Stimulated activated CD4-positive, alpha-beta T cell treated with anti-CD3 and anti-CD28 coated beads, TNF-alpha, amount 100 ng/mL, for 48 hours (primary cell): ENCODE measurements around the gene DSG2.
"Not testable (repeated sequence)": the region's sequence is repeated elsewhere in the genome, so short reads cannot be mapped to it uniquely, and the experiment has no call there.

Source experiments
- DNase-seq, 3 donors: peaks; one replicate each; pipeline ENCODE4 v3.0.0-alpha.2; 2020; ENCODE audit warnings: low read depth in 3 of 3

Gene DSG2

DNA sequence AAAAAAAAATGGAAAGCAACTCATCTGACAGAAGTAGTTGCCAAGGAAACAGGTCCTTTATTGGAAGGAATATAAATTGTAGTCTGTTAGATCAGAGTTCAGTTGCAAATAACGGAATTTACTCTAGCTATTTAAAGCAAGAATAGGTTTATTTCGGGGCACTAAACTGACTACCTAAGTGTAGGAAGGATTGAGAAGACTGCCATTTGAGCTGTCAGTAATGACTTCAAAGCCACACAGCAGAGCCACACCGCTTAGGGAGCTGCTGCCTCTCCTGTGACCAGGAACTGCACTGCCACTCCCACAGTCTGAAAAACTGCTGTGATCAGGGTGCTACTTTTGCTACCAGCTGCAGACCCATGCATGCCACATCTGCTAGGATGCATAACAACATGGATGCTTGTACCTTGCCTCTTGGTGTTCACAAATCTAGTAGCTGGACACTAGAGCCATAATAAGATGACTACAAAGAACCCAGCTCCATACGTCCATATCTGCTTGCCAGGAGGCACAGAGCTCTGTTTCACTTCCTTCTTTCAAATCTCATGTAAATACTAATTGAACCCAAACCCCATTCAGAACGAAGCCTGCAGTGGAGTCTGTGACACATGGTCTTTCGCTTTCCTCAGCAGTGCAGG, 2.2 kb downstream of the DSG2 start:
- no peak for DNase-seq

DNA sequence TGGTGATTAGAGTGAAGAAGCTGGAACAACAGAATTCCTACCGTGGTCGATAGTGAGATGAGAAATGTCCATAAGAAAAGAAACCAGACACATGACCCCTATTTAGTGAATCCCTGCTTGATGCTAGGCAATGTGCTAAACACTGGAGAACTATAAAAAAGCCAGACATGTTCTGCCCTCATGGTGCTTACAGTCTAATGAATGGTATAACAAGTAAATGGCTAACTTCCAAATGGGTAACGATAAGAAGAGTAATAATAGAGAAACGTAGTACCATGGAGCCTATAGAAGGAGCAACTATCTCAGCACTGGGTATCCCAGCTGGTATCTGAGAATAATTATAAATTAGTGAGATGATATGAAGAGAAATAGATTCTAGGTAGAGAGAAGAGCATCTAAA, 5.0 kb downstream of the DSG2 start:
- no peak for DNase-seq

DNA sequence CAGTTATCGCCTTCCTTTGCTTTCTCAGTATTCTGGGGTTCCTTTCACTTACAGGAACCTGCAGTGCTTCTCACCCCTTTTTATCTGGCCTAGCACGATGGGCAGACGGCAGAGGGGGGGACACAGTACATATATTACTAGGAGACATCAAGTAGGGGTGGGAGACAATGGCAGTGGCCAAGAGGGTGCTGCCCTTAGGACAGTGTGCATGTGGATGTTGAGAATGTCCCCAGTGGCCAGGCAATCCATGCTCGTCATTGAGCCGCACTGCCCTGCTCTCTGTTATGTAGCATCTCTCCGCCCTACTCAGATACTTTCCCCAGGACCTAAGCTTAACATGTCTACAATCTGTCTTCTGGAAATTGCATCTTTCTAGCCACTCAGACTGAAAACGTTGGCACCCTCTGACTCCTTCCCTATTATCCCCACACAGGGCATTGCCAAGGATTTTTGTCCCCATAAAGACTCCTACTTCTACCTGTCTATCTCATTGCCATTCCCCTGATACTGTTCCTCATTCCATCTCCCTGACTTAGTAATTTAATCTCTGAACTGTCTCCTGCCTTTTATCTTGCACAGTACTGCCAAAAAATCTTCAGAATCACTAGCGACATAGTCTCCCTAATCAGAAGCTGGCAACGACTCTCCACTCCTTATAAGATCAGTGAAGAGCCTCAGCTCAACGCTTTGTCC, 6.6 kb downstream of the DSG2 start:
- DNase-seq, result no peak

DNA sequence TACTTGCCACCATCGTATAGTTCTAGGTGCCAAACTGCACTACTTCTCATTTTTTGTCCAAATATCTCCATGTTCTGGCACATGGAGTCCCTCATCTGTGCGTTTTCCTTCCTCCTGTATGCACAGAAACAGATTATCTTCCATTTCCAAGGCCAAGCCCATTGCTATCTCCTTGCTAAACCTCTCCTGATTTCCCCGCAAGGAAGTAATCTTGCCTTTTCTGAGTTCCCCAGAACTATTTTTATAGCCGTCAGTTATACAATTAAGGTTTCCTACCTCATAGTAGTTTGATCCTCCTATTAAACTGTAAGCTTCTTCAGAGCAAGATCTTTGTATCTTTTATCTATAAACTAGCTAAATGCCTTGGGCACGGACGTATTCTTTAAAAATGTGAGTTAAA, 7.2 kb downstream of the DSG2 start:
- no peak for DNase-seq

DNA sequence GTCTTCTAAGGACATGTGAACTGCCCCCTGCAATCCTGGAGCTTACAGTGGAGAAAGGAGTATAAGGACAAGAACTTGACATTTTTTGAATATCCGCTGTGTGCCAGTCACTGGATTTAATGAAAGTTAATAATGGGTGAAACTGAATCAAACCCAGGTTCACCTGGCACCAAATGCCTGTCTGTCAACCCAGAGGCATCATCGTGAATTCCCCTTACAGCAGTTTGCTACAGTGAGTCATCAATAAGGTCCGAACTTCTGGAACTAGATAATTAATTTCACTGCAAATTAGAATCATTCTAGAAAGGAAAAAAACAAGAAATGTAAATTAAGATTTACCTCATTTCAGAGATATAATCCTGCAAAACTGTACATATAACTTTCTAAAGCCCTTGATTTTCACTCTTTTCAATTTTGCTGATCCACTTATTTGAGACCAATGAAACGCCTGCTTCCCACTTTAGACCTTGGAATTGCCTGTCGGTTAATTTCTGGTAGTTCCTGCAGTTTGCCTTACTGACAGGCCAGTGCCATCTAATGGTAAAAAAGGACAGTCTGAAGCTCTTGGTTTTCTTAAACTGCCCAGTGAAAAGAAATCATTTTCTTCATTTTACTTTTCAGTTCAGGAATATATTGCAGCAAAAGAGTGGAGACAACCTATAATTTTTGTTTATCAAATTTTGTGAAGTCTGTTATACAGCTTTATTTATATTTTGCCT, 8.2 kb downstream of the DSG2 start:
- no peak for DNase-seq

DNA sequence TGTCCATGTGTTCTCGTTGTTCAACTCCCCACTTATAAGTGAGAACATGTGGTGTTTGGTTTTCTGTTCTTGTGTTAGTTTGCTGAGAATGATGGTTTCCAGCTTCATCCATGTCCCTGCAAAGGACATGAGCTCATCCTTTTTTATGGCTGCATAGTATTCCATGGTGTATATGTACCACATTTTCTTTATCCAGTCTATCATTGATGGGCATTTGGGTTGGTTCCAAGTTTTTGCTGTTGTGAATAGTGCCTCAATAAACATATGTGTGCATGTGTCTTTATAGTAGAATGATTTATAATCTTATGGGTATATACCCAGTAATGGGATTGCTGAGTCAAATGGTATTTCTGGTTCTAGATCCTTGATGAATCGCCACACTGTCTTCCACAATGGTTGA, 9.1 kb downstream of the DSG2 start:
- not testable (repeated sequence) for DNase-seq

DNA sequence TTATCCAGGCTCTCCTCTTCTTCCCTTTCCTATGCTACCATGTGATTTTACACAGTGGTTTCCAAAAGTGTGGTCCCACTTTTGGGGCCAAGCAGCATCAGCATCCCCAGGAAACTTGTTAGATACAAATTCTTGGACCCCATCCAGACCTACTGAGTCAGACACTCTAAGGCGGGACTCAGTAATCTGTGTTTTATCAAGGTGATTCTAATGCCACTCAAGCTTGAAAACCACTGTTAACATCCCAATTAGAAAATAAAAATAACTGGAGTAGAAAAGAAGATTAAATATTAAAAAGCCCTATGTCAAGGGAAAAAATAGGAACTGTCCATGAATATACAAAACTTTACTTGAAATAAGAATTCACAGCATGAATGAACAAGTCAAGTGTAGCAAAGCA, 10.8 kb downstream of the DSG2 start:
- DNase-seq, result no peak

DNA sequence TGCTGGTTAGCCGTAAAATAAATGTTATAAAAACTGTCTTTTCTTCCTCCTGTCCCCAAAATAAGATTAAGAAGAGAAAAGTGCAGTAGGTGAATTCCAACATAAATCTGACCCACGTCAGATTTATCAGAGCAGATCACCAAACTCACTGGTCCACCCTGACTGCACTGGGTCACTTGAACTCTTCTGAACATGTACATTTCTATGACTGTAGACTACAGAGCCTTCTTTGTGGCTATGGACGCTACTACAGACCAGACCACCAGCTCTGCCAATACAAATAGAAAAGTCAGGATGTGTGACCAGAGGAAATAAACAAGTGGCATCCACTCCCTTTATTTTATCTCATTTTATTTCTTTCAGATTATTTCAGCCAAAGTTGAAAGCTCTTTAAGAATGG, 11.6 kb downstream of the DSG2 start:
- no peak for DNase-seq

DNA sequence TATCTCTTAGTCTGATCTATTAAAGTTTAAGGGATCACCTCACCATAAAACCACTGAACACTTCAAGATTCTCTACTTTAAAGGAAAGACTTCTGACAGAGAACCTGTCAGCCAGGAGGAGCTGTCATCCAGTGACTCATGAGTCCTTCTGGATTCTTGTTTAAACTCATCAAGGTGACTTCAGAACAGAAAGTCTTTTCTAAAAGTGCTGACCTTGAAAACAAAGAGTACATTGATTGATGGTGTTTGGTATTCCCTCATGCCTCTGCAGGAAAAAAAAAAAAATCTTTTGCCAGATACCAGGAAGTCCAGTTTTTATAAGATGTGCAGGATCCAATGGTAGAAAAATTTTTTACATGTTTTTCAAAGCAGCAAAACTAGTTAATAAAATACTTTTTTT, 12.3 kb downstream of the DSG2 start:
- no peak for DNase-seq

DNA sequence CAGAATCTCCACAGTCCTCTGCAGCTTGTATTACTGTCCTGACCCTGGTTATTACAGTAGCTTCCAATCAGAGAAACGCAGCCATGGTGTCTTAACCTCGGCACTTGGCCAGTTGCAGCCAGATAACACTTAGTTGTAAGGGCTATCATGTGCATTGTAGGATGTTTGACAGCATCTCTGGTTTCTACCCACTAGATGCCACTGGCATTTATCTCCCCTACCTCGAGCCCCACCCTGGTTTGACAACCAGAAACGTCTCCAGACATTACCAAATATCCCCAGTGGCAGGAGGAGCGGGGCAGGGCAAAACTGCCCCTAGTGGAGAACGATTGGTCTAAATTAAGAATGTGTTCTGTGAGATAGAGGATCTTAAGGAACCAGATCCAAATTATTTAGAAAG, 13.1 kb downstream of the DSG2 start:
- no peak for DNase-seq

DNA sequence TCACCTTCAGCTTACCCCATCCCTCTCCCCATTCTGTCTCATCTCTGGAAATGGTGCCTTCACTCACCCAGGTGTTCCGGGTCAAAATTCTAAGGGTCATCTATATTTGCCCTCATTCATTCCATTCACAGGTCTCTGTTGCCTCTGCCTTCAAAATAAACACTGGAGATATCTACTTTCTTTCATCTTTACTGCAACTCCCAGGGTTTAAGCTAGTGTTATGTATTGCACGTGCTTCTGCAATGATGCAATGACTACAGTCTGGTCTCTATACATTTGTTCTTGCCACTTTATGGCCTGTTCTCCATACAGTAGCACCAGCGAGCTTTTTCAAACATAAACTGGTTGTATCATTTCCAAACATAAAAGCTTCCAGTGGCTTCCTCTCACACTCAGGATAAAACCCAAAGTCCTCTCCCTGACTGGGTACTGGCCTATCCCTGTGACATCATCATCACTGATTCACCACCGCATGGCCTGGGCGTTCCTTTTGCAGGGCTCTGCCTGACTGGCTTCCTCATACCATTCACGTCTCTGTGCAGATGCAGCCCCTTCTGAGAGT, 14.3 kb downstream of the DSG2 start:
- no peak for DNase-seq

DNA sequence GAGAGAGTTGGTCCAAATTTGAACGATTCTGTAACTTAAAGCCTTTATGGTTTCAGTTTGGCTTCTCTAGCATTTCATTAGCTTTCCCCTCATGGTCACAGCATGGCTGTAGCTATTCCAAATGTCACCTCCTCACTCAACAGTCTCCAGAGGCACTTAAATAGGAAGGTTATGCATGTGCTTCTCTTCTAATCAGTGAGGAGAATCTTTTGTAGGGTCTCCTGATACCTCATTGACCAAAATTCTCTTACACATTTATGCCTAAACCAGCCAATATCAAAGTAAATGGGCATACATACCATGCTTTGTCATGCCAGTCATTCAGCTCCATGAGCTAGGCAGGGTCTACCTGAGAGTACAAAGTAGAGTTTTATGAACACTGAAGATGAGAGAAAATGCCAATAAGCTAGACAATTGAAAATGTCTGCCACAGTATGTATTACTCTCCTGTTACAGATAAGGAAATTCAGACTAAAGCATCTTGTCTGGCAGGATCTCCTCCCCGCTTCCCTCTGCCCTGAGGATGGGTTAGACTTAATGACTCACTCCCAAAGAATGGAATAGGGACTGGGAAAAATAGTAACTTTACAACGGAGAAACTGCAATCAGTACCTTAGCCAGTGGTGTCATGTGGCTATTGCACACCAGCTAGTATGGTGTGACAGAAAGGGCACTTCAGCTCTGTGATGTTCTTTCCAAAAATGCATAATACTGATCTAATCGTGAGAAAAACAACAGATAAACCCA, 15.4 kb downstream of the DSG2 start:
- DNase-seq, result no peak

DNA sequence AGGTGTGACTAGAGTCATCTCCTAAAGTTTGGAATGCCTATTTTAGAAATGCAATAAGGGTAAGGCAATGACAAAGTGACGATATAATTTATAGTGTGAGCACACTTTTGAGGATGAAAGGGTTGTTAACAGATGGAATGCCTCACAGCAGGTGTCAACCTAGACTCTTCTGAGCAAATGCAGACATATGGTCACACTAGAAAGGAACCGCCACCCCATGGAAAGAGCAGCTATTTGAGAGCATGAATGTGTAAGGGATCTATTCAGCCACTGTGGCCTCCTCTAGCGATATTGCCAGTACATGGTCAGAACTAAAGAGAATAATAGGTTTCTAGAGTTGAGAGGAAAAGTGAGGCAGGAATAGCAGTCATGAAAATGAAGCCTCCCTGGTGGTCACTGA, 18.5 kb downstream of the DSG2 start:
- DNase-seq, result no peak

DNA sequence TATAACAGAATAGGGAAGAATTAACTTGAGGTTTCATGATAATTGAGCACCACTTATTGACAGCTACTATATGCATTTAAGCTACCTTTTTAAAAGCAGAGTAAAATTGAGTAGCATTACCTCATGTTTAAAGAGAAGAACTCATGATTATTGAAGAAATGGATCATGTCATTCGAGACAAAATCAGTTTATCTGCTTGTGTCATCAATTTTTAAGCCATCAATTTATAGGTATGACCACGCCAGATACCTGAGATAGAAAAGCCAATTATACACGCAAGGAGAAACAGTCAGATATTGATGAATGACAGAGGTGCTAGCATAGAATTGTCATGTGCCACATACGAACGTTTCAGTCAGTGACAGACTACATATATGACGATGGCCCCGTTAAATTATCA, 28.4 kb downstream of the DSG2 start:
- DNase-seq, result no peak

DNA sequence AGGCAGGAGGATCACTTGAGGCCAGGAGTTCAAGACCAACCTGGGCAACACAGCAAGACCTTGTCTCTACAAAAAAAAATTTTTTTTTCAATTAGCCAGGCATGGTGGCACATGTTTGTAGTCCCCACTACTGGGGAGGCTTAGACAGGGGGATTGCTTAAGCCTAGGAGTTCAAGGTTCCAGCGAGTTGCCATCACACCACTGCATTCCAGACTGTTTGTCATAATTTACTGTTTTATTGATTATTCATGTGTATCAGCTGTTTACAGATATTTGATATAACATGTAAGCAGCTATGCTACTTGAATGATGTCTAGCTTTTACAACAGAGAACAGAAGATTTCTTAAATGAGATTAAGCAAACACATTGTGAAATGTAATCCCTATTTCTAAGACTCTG, 35.3 kb downstream of the DSG2 start:
- no peak for DNase-seq

DNA sequence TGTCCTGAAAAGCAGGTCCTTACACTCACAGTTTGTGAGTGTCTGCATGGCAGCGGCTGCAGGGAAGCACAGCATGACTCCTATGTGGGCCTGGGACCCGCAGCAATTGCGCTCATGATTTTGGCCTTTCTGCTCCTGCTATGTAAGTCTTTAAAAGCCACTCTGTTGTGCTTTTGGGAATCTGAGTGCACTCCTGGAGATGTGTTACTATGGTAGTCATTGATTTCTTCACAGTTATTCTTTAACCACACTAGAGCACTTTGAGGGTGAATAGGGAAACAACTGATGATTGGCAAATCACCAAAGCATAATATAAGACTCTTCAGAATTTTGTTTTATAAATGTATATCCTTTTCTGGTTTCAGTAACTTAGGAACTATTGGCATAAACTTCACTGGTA, 40.9 kb downstream of the DSG2 start:
- DNase-seq, result no peak

DNA sequence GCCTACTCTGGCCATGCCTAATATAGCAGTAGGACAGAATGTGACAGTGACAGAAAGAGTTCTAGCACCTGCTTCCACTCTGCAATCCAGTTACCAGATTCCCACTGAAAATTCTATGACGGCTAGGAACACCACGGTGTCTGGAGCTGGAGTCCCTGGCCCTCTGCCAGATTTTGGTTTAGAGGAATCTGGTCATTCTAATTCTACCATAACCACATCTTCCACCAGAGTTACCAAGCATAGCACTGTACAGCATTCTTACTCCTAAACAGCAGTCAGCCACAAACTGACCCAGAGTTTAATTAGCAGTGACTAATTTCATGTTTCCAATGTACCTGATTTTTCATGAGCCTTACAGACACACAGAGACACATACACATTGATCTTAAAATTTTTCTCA, 48.5 kb downstream of the DSG2 start:
- no peak for DNase-seq

DNA sequence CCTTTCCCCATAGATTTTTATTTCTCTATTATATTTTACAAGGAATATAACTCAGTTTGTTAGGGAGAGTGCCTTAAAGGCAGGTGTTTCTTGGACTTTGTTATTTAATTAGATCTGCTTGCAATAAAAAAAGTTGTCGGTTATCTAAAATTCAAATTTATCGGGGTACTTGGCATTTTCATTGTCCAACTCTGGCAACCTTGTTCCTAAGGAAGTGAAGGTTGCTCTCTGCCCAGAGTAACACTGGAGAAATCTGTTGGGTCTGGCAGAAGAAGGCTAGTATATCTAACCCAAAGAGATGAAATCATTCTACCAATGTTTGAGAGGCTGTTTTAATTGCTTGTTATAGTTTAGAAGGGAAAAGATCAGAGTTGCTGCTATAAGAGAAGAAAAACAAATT, 50.9 kb downstream of the DSG2 start:
- no peak for DNase-seq

DNA sequence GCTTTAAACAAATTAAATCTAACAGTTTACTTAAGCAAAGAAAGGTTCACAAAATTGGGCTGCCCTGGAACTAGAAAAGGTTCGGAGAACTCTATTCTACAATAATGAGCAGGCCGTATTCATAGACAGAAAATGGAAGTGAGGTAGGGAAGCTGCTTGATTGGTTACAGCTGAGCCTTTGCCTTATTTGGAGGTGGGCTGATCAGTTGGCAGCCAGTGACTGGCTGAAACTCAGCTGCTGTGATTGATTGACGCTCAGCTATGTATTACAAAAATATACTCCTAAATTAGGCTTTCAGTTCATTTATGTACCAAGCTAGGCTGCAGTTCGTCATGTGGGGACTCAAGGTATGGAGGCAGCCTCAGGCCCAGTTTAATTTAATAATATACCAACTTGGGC, 51.4 kb downstream of the DSG2 start:
- no peak for DNase-seq

DNA sequence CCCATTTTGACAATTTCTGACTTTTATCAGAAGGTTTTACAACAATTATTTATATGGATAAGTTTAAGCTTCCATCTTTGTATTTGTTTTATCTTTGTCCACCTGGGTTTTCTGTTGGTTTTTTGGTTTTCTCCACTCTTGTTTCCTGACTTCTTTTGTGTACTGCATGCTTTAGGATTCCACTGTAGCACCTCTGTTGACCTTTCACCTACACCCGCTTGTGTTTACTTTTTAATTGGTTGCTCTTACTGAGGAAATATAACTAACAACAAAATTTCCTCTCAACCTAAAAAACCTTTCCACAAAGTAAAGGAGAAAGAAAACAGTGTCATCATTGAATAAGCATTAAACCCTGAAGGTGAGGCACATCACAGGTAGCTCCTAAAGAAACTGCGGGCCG, 53.9 kb downstream of the DSG2 start:
- no peak for DNase-seq

DNA sequence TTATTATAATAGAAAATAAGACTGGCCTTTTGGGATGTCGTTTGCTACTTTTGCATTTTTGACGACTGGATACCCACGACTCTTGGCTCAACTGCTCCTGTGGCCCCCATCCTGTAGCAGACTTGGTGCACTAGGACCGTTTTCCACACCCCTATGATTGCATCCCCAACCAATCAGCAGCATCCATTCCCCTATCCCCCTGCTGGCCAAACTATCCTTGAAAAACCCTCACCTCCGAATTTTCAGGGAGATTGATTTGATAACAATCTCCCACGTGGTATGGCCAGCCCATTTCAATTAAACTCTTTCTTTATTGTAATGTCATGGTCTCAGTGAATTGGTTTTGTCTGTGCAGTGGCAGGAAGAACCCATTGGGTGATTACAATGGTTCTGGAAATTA, 55.8 kb downstream of the DSG2 start:
- no peak for DNase-seq

DNA sequence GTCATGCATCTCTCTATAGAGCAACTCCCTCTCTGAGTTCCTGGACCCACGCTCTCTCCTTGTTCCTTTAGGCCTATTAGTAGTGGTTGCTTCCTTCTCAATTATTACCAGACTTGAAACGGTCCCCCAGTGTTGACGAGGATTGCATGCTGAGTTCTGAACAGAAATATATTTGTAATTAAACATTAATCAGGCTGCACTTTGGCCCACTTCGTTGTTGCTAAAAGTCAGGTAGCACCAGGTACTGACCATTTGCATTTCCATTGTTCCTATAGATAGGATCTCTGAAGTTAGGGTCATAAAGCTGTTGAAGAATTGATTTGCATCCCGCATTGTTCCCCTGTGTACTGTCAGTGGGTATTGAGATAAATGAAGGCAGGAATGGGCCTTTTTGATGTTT, 56.8 kb downstream of the DSG2 start:
- DNase-seq, result no peak
